Heart left ventricle (tissue), 16 donors: ENCODE data around the gene C16orf95. TPM values are rescaled to one million over a fixed set of nuclear protein-coding genes. Genes with fewer than 3 reads are reported as not detected.
A peak's percentile ranks its signal among the peaks of the same experiment; 100 is the strongest.

Experiments used
- ATAC-seq, 4 donors: fragments of 200-7000 bp; cut with Tn5 transposase; one replicate each; pipeline ENCODE4 v1.9.1; 2020 to 2022; ENCODE audit warnings: moderate library complexity in 4 of 4, mild to moderate bottlenecking in 3 of 4, moderate number of reproducible peaks in 1 of 4
- DNase-seq, 5 donors: peaks; one replicate each; pipeline ENCODE4 v3.0.0-alpha.2; 2020
- H3K27ac ChIP-seq, 12 donors: fragments of 200-600 bp; sonication (generic) in 4 of 12; one replicate each; pipeline versions ENCODE4 v1.5.0 to v1.8.0; 2016 to 2022; ENCODE audit warnings: mild to moderate bottlenecking in 2 of 12
- H3K27me3 ChIP-seq, 9 donors: fragments of 200-600 bp; sonication (generic) in 2 of 9; one replicate each; pipeline versions ENCODE4 v1.5.1 to v1.8.0; 2016 to 2022; ENCODE audit warnings: mild to moderate bottlenecking in 3 of 9
- H3K36me3 ChIP-seq, 9 donors: fragments of 200-600 bp; sonication (generic) in 2 of 9; one replicate each; pipeline versions ENCODE4 v1.5.0 to v1.8.0; 2018 to 2022; ENCODE audit warnings: mild to moderate bottlenecking in 2 of 9
- H3K4me1 ChIP-seq, 12 donors: fragments of 200-600 bp; sonication (generic) in 4 of 12; one replicate each; pipeline versions ENCODE4 v1.5.0 to v1.8.0; 2016 to 2022; ENCODE audit warnings: mild to moderate bottlenecking in 3 of 12
- H3K4me3 ChIP-seq, 12 donors: fragments of 200-600 bp; sonication (generic) in 4 of 12; one replicate each; pipeline versions ENCODE4 v1.5.0 to v1.8.0; 2017 to 2022; ENCODE audit warnings: mild to moderate bottlenecking in 9 of 12, moderate library complexity in 4 of 12
- H3K9me3 ChIP-seq, 12 donors: fragments of 200-600 bp; sonication (generic) in 4 of 12; one replicate each; pipeline versions ENCODE4 v1.5.0 to v1.8.0; 2016 to 2022; ENCODE audit warnings: mild to moderate bottlenecking in 1 of 12
- CTCF ChIP-seq, 12 donors: fragments of 200-600 bp; sonication (generic) in 4 of 12; IDR thresholded peaks; one replicate each; pipeline versions ENCODE4 v1.5.0 to v1.8.0; 2018 to 2022; ENCODE audit warnings: antibody characterized with exemption in 12 of 12, mild to moderate bottlenecking in 5 of 12
- POLR2A ChIP-seq, 2 donors: fragments of 450-650 bp; IDR thresholded peaks; one replicate each; pipeline ENCODE4 v1.6.1; 2017; ENCODE audit warnings: antibody characterized with exemption in 2 of 2, mild to moderate bottlenecking in 2 of 2, moderate library complexity in 2 of 2
- WGBS, 4 donors: extraction: QIAGEN DNeasy Blood & Tissue Kit in 2 of 4; methylation state at CpG; one replicate each; pipeline versions ENCODE4 v1.1.5 to v1.1.7; 2013 to 2018; 5-methylcytosine and 5-hydroxymethylcytosine counted together
- intact Hi-C, 10 donors: fragments of 100-400 bp; cut with DNase I; formaldehyde crosslinking; loops; one replicate each; pipeline versions ENCODE4 v1.11.1 to v1.14.2; 2022
- long read RNA-seq, 3 donors: library from polyadenylated mRNA; unstranded; transcript quantifications; one replicate each; pipeline ENCODE4 v2.0.0, GENCODE V29; 2020 to 2021
- polyA plus RNA-seq, 2 donors: library from polyadenylated mRNA; stranded (reverse); fragments of 200-250 nt; gene quantifications; one replicate each; pipeline ENCODE4 v1.2.3, GENCODE V29; 2013
- total RNA-seq, 9 donors: library from RNA; depleted of rRNA in 2 of 9; stranded (reverse); fragments of >200 nt in 2 of 9; fragmentation: NEBNext Ultra II Directional in 3 of 9; extraction: Animal tissue kit (Norgen Biotek cat#: 25700) in 3 of 9; gene quantifications; one replicate each; pipeline versions ENCODE4 v1.1.0 to v1.2.4, GENCODE V29; 2016 to 2023
- donor health status: ischemic (EF 13 %, LVEDD 7.1; RV severe dilation, severe dysfunction).
- donor health status: healthy with polysubstance abuse.
- donor health status: DM: no; HTN: yes; CAD: no.
- donor health status: DM: no; HTN: no; CAD: no.
- donor health status: ischemic (EF 25% LVEDD 6.9; RV normal size, moderate dysfunction).
- donor health status: ischemic (EF 25% LVEDD 5.7; RV mildly dilated, moderate dysfunction).
- donor health status: healthy.
- donor health status: DM: yes; HTN: yes; CAD: no.
- donor health status: ischemic (EF 35%, LVEDD 5.7; RV mildly dilated, moderate dysfunction).
- donor health status: nonischemic (EF 11% LVEDD 7.7; RV severe dilation, severe dysfunction).
- donor health status: DM: yes; HTN: yes; CAD: no.
- donor health status: PGD.
- donor health status: ischemic (EF 29% LVEDD 5.4; RV normal size, mild dysfunction).
- donor health status: nonischemic (EF 23%, LVEDD 6.1; RV moderate dilation, normal function).

Gene C16orf95
- 1 to 10 TPM in 7 of 9 donors, under 1 TPM in 2; 0.91 to 4.5 (median 3.3) TPM for total RNA-seq
- polyA plus RNA-seq = 1 to 10 TPM; 1.8 to 2.4 TPM
- long read RNA-seq, donor 1, partial matches to known transcripts = 0 of 2 reads
- long read RNA-seq, donor 1, other reads (novel, unspliced or antisense) = 0 of 2 reads
- long read RNA-seq, donor 2, partial matches to known transcripts = 1 of 3 reads
- long read RNA-seq, donor 2, other reads (novel, unspliced or antisense) = 2 of 3 reads
- long read RNA-seq, donor 3 = 0 reads

- TF ChIP-seq CTCF (IDR thresholded peaks at IDR 0.05) (peak; percentile 37 to 77 (median 64)), POLR2A (IDR thresholded peaks at IDR 0.05) (peak; percentile 32 to 91)
- ATAC-seq (peak; percentile 97 to 99 (median 98)), DNase-seq (peak; percentile 96 to 97 (median 97))
- intact Hi-C loops = loop anchor here in 8 of 10 donors (1.0 to 10.0 kb wide), 9 partner anchors 28 to 318 kb away; partner anchors contain the start of genes MAP1LC3B (in 6 of the 8) and FBXO31 (in 2 of the 8)
- Histone ChIP-seq H3K4me3 (peak within 1 kb of the TSS; percentile 67 to 100 (median 85)), H3K27me3 (no peaks in the 10 kb centered on the region), H3K36me3 (no peaks in the 10 kb centered on the region), H3K9me3 (no peaks in the 10 kb centered on the region), H3K4me1 (peaks cover 0 to 15% (median 8%) of the 10 kb centered on the region in 12 donors), H3K27ac (peak within 1 kb of the TSS; percentile 79 to 97 (median 91))
- WGBS, 4 donors = 0 to 1% (median 1%) methylated on average over 39 to 64 of the region's 64 CpGs
Measured at GRCh38 chr16:87316923-87317749, at the start of gene C16orf95. TSS of gene C16orf95 (minus strand) at chr16:87317392. CDS start at chr16:87317242, 150 bp downstream.

- intact Hi-C loops = no loop called here
Measured at GRCh38 chr16:87366930-87367329, 49.7 kb upstream of the C16orf95 start.

GRCh38 chr16:87366288-87366687, 49.1 kb upstream of the C16orf95 start:
- H3K27ac ChIP-seq = peak overlapping the region in 2 of 12 donors; percentile 74 to 81
- H3K4me3 ChIP-seq = no peak overlapping the region
- ATAC-seq (no peak), DNase-seq (peak in 2 of 5 donors; percentile 7 to 35)
- intact Hi-C loops = no loop called here
- TF ChIP-seq POLR2A (IDR thresholded peaks at IDR 0.05) = no peak
- TF ChIP-seq CTCF (IDR thresholded peaks at IDR 0.05) = no peak
- peaks cover 0 to 41% (median 17%) of the 10 kb centered on the region in 9 donors for H3K36me3 ChIP-seq
- WGBS, 4 donors = 79 to 86% (median 80%) methylated on average over 4 of the region's 4 CpGs
- peaks cover 0 to 42% (median 0%) of the 10 kb centered on the region in 9 donors for H3K27me3 ChIP-seq
- no peaks in the 10 kb centered on the region for H3K9me3 ChIP-seq
- H3K4me1 ChIP-seq = peaks cover 6 to 95% (median 57%) of the 10 kb centered on the region in 12 donors

More at GRCh38 chr16:87366930-87367329, 49.7 kb upstream of the C16orf95 start:
- DNase-seq = peak in 2 of 5 donors; percentile 2 to 3
- H3K4me3 ChIP-seq = no peak overlapping the region
- H3K9me3 ChIP-seq = no peaks in the 10 kb centered on the region
- WGBS, 4 donors = 91 to 100% (median 97%) methylated on average over 1 of the region's 1 CpG
- no peak for ATAC-seq
- no peak for TF ChIP-seq CTCF (IDR thresholded peaks at IDR 0.05)
- TF ChIP-seq POLR2A (IDR thresholded peaks at IDR 0.05) = no peak
- H3K27me3 ChIP-seq = peaks cover 0 to 49% (median 0%) of the 10 kb centered on the region in 9 donors
- H3K4me1 ChIP-seq = peaks cover 6 to 95% (median 62%) of the 10 kb centered on the region in 12 donors
- H3K27ac ChIP-seq = peak overlapping the region in 1 of 12 donors; percentile 74
- peaks cover 0 to 35% (median 11%) of the 10 kb centered on the region in 9 donors for H3K36me3 ChIP-seq
